Neutrophil (primary cell): ENCODE data around the gene TLX2.
A peak's percentile ranks its signal among the peaks of the same experiment; 100 is the strongest.

ENCODE experiments used
- H3K27ac ChIP-seq: fragments of 200-600 bp; sonication (generic); 2 replicates; pipeline ENCODE4 v1.5.1; 2016; ENCODE audit warnings: mild to moderate bottlenecking, moderate library complexity
- H3K27me3 ChIP-seq: fragments of 200-600 bp; sonication (generic); 2 replicates; pipeline ENCODE4 v1.6.0; 2016; ENCODE audit warnings: mild to moderate bottlenecking
- H3K36me3 ChIP-seq: fragments of 200-600 bp; sonication (generic); 2 replicates; pipeline ENCODE4 v1.5.1; 2017
- H3K4me1 ChIP-seq, 2 experiments: fragments of 200-600 bp in 1 of 2; sonication (generic) in 1 of 2; 1 replicate in 1 of 2; 2 replicates in 1 of 2; pipeline versions ENCODE4 v1.5.1 to v1.6.1; 2013 to 2016; ENCODE audit warnings: low read depth in 1 of 2, low read length in 1 of 2, mild to moderate bottlenecking in 1 of 2, moderate library complexity in 1 of 2; ENCODE audit not compliant: control insufficient read depth in 1 of 2, insufficient read depth in 1 of 2
- H3K4me3 ChIP-seq, 2 experiments: fragments of 200-600 bp in 1 of 2; sonication (generic) in 1 of 2; 1 replicate in 1 of 2; 2 replicates in 1 of 2; pipeline ENCODE4 v1.5.1; 2013 to 2016; ENCODE audit warnings: low read depth in 1 of 2, low read length in 1 of 2, mild to moderate bottlenecking in 1 of 2, moderate library complexity in 1 of 2
- H3K9me3 ChIP-seq: fragments of 200-600 bp; sonication (generic); 2 replicates; pipeline ENCODE4 v1.5.1; 2016
- TF ChIP-seq, protein P1 (sequence below): fragments of 200-600 bp; sonication (generic); IDR thresholded peaks from 2 replicates; pipeline ENCODE4 v1.5.1; 2016; ENCODE audit warnings: antibody characterized with exemption

TLX2 gene

GRCh38 chr2:74499940-74500577 lies 14.2 kb upstream of the TLX2 start:
- H3K27me3 ChIP-seq: peaks cover 93% of the 10 kb centered on the region
- TF ChIP-seq, protein P1, sequence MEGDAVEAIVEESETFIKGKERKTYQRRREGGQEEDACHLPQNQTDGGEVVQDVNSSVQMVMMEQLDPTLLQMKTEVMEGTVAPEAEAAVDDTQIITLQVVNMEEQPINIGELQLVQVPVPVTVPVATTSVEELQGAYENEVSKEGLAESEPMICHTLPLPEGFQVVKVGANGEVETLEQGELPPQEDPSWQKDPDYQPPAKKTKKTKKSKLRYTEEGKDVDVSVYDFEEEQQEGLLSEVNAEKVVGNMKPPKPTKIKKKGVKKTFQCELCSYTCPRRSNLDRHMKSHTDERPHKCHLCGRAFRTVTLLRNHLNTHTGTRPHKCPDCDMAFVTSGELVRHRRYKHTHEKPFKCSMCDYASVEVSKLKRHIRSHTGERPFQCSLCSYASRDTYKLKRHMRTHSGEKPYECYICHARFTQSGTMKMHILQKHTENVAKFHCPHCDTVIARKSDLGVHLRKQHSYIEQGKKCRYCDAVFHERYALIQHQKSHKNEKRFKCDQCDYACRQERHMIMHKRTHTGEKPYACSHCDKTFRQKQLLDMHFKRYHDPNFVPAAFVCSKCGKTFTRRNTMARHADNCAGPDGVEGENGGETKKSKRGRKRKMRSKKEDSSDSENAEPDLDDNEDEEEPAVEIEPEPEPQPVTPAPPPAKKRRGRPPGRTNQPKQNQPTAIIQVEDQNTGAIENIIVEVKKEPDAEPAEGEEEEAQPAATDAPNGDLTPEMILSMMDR: no peak
- H3K9me3 ChIP-seq: no peaks in the 10 kb centered on the region

GRCh38 chr2:74500578-74500946 lies 13.7 kb upstream of the TLX2 start:
- peaks cover 42 to 45% of the 10 kb centered on the region in 2 experiments for H3K4me1 ChIP-seq
- H3K27me3 ChIP-seq: peaks cover 98% of the 10 kb centered on the region
- TF ChIP-seq, protein P1: no peak
- H3K9me3 ChIP-seq: no peaks in the 10 kb centered on the region
- H3K36me3 ChIP-seq: peaks cover 8% of the 10 kb centered on the region
- no peak overlapping the region for H3K4me3 ChIP-seq
- H3K27ac ChIP-seq: no peak overlapping the region

More at GRCh38 chr2:74499940-74500577, 14.2 kb upstream of the TLX2 start:
- Histone ChIP-seq H3K4me1 (peaks cover 42 to 43% of the 10 kb centered on the region in 2 experiments), H3K36me3 (peaks cover 3% of the 10 kb centered on the region), H3K4me3 (no peak overlapping the region), H3K27ac (no peak overlapping the region)

DNA sequence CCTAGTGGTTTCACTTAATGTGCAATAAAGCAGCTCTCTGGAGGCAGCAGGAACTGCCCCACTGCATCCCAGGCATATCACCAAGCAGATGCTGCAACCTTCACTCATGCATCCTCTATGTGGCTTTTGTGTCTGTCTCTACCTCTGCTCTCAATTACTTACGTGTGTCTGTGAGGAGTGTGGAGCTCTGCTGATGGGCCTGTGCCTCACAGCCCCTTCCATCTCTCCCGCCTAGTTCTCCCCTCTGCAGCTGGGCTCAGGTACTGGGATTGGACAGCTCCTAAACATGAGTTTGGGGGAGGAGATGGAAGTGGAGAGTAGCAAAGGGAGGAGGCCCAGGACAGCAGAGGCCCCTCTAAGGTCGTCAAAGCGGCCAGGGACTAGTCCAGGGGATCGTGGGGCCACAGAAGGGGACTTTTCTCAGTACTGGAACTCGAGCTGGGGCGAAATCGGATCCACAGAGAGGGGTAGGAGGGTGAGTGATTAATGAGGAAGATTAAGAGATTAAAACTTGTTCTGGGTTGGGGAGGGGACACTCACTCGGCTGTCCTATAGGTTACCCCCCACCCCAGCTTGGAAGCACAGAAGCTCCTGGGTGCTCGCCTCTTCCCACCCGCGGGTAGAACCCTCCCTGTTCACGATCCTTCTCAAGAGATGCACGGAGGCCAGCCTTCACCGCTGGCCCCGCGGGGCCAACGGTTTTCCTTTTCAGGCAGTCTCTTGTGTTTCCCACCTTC lies 12.7 kb upstream of the TLX2 start:
- Histone ChIP-seq H3K9me3 (no peaks in the 10 kb centered on the region), H3K4me1 (peaks cover 48 to 54% of the 10 kb centered on the region in 2 experiments), H3K27ac (no peak overlapping the region), H3K27me3 (peaks cover 91% of the 10 kb centered on the region), H3K36me3 (peaks cover 13% of the 10 kb centered on the region), H3K4me3 (no peak overlapping the region)
- TF ChIP-seq, protein P1: no peak

DNA sequence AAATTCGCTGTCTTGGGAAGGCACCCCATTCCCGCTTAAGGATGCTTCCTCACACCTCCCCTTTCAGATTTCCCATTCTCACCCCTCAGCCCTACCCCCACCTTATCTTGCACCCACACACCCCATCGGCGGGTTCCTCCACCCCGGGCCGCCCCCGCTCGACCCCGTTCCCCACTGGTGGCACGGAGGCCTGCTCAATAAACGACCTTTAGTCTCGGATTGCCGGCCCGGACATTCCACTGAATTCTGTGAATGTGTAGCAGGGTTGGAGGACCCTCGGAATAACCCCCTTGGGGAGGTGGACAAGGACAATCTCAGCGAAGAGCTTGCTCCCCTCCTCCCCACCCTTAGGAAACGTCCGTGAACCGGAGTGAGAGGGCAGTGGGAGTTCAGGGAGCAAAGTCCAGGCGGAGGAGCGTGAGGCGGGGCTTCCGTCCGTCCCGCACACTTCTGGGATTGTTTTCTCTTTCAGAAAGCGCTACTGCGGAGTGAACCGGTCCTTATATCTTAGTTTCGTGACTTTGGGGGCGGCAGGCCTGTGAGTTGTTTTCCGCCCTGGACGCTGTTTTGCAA lies 12.0 kb upstream of the TLX2 start:
- Histone ChIP-seq H3K27me3 (peaks cover 84% of the 10 kb centered on the region), H3K4me1 (peaks cover 54 to 60% of the 10 kb centered on the region in 2 experiments), H3K9me3 (no peaks in the 10 kb centered on the region), H3K36me3 (peaks cover 13% of the 10 kb centered on the region), H3K4me3 (peak overlapping the region; percentile 54 to 62), H3K27ac (no peak overlapping the region)
- TF ChIP-seq, protein P1: no peak

DNA sequence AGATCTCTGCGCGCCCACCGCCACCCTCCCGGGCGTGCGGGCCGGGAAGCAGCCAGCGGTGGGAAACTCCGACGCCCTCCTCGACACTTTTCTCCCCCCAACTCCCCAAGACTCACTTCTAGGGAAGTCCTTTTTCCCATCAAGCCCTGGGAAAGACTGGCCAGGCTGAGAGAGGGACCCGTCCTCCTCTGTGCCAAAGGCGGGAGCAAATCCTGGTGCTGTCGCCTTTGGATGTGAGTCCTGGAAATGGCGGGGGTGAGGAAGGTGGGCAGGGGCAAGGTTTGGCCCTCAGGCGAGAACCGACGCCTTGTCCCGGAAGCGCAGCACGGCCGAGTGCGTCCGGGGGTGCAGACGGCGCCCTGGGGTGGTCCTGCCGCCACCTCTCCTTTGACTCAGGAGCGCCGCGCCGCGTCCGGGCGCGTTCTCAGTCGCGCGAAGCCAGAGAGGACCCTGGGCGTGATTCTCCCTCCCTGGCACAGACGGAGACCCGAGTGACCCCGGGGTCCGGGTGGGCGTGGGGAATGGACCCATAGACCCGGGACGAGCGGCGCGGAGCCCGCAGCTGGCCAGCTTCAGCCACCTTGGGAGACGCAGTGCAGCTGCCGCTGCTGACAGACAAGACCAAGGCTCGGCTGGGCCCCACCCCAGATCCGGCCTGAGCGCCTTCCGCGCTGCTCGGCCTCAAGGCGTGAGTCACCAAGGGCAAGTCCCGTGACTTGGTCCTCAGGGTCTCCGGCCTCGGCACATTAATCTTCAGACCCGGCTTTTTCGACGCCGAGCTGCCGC lies 11.3 kb upstream of the TLX2 start:
- Histone ChIP-seq H3K27ac (no peak overlapping the region), H3K4me1 (peaks cover 52 to 58% of the 10 kb centered on the region in 2 experiments), H3K9me3 (no peaks in the 10 kb centered on the region), H3K4me3 (peak overlapping the region; percentile 54 to 62), H3K36me3 (peaks cover 13% of the 10 kb centered on the region), H3K27me3 (peaks cover 77% of the 10 kb centered on the region)
- TF ChIP-seq, protein P1: no peak
